Tibial nerve (tissue), 4 donors: Measurements from ENCODE around the gene DCLK2. TPM values are rescaled to one million over a fixed set of nuclear protein-coding genes. Genes with fewer than 3 reads are reported as not detected.

Source experiments
- DNase-seq, 2 donors: peaks; one replicate each; pipeline ENCODE4 v3.0.0-alpha.2; 2019; ENCODE audit warnings: low spot score in 2 of 2
- H3K27ac ChIP-seq, 4 donors: fragments of 200-600 bp; sonication (generic) in 3 of 4; one replicate each; pipeline ENCODE4 v1.5.1; 2017 to 2019; ENCODE audit warnings: mild to moderate bottlenecking in 1 of 4
- H3K27me3 ChIP-seq, 2 donors: fragments of 200-600 bp; sonication (generic) in 1 of 2; one replicate each; pipeline versions ENCODE4 v1.5.1 to v1.6.0; 2017 to 2019
- H3K36me3 ChIP-seq, 3 donors: fragments of 200-600 bp; sonication (generic); one replicate each; pipeline ENCODE4 v1.5.1; 2018 to 2019
- H3K4me1 ChIP-seq, 4 donors: fragments of 200-600 bp; sonication (generic) in 3 of 4; one replicate each; pipeline ENCODE4 v1.5.1; 2017 to 2019
- H3K4me3 ChIP-seq, 4 donors: fragments of 200-600 bp; sonication (generic) in 3 of 4; one replicate each; pipeline ENCODE4 v1.5.1; 2017 to 2019; ENCODE audit warnings: mild to moderate bottlenecking in 1 of 4, moderate library complexity in 1 of 4
- H3K9me3 ChIP-seq, 4 donors: fragments of 200-600 bp; sonication (generic) in 3 of 4; one replicate each; pipeline ENCODE4 v1.5.1; 2017 to 2019
- EP300 ChIP-seq, 2 donors: sonication (generic); formaldehyde crosslinking; IDR thresholded peaks; one replicate each; pipeline ENCODE4 v1.6.1; 2017; ENCODE audit warnings: antibody characterized with exemption in 2 of 2, mild to moderate bottlenecking in 1 of 2
- POLR2A ChIP-seq, 2 donors: fragments of 450-650 bp; IDR thresholded peaks; one replicate each; pipeline ENCODE4 v1.6.1; 2017; ENCODE audit warnings: antibody characterized with exemption in 2 of 2, mild to moderate bottlenecking in 2 of 2, moderate library complexity in 2 of 2
- WGBS, 2 donors: methylation state at CpG; one replicate each; pipeline ENCODE4 v1.1.5; 2018; 5-methylcytosine and 5-hydroxymethylcytosine counted together
- total RNA-seq, 4 donors: library from RNA; depleted of rRNA; stranded (reverse); fragments of >200 nt; gene quantifications; one replicate each; pipeline ENCODE4 v1.1.0, GENCODE V29; 2016
- TF ChIP-seq, protein P1 (sequence below), 5 experiments: fragments of 200-600 bp in 3 of 5; fragments of 450-650 bp in 2 of 5; sonication (generic) in 3 of 5; IDR thresholded peaks; one replicate each; pipeline ENCODE4 v1.5.1; 2016 to 2019; ENCODE audit warnings: antibody characterized with exemption in 5 of 5, mild to moderate bottlenecking in 3 of 5, moderate library complexity in 2 of 5

The DCLK2 gene
- total RNA-seq, 4 donors from 2014 or later, result 9.8 to 15.6 (median 10.7) TPM

DNA sequence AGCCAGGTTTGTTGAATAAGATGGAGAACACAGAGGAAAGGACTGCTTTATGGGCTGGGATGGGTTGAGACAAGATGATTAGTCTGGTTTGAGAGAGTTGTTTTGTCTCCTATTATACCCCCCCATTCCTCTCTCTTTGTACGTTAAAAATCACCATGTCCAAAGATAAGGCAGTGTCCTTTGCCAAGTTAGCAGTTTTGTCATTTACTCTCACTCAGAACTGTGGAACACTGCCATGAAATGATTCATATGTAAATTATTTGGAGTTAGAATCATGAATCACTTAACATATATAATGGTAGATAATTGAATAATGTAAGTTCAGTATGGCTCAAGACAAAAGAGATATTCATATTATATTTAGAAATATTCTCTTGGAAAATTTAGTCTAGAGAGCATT lies 151.3 kb downstream of the DCLK2 start:
- no peak for TF ChIP-seq POLR2A (IDR thresholded peaks at IDR 0.05)
- TF ChIP-seq, protein P1, sequence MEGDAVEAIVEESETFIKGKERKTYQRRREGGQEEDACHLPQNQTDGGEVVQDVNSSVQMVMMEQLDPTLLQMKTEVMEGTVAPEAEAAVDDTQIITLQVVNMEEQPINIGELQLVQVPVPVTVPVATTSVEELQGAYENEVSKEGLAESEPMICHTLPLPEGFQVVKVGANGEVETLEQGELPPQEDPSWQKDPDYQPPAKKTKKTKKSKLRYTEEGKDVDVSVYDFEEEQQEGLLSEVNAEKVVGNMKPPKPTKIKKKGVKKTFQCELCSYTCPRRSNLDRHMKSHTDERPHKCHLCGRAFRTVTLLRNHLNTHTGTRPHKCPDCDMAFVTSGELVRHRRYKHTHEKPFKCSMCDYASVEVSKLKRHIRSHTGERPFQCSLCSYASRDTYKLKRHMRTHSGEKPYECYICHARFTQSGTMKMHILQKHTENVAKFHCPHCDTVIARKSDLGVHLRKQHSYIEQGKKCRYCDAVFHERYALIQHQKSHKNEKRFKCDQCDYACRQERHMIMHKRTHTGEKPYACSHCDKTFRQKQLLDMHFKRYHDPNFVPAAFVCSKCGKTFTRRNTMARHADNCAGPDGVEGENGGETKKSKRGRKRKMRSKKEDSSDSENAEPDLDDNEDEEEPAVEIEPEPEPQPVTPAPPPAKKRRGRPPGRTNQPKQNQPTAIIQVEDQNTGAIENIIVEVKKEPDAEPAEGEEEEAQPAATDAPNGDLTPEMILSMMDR (IDR thresholded peaks at IDR 0.05), result no peak
- TF ChIP-seq EP300 (IDR thresholded peaks at IDR 0.05), result no peak
- DNase-seq, result no peak
- Histone ChIP-seq H3K4me3 (no peak overlapping the region), H3K9me3 (no peaks in the 10 kb centered on the region), H3K36me3 (peaks cover 0 to 20% (median 0%) of the 10 kb centered on the region in 3 donors), H3K4me1 (no peaks in the 10 kb centered on the region), H3K27ac (no peak overlapping the region), H3K27me3 (no peaks in the 10 kb centered on the region)
- WGBS, 2 donors, result 24 to 40% methylated on average over 1 of the region's 1 CpG

DNA sequence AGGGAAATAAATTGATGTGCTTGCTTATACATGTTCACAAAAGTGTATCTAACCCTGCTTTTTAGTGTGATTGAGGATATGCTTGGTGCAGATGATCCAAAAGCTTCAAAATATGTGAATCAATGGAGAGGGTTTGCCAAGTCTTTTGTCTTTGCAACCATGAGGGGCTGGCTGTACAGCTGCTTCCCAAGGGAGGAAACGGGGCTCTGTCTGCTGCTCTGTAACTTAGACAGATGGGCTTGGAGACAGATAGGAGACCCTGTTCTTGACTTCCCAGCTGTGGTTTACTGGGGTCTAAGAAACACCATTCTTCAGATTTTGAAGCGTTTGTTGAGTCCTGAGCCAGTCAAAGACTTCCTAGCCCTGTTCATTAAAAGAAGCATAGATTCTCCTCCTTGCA lies 152.3 kb downstream of the DCLK2 start:
- Histone ChIP-seq H3K27me3 (no peaks in the 10 kb centered on the region), H3K9me3 (no peaks in the 10 kb centered on the region), H3K4me1 (no peaks in the 10 kb centered on the region), H3K4me3 (no peak overlapping the region), H3K27ac (no peak overlapping the region), H3K36me3 (peaks cover 0 to 24% (median 0%) of the 10 kb centered on the region in 3 donors)
- WGBS, 2 donors, result 89 to 92% methylated on average over 2 of the region's 2 CpGs
- TF ChIP-seq POLR2A (IDR thresholded peaks at IDR 0.05) (no peak), EP300 (IDR thresholded peaks at IDR 0.05) (no peak)
- TF ChIP-seq, protein P1 (IDR thresholded peaks at IDR 0.05), result no peak
- DNase-seq, result no peak

DNA sequence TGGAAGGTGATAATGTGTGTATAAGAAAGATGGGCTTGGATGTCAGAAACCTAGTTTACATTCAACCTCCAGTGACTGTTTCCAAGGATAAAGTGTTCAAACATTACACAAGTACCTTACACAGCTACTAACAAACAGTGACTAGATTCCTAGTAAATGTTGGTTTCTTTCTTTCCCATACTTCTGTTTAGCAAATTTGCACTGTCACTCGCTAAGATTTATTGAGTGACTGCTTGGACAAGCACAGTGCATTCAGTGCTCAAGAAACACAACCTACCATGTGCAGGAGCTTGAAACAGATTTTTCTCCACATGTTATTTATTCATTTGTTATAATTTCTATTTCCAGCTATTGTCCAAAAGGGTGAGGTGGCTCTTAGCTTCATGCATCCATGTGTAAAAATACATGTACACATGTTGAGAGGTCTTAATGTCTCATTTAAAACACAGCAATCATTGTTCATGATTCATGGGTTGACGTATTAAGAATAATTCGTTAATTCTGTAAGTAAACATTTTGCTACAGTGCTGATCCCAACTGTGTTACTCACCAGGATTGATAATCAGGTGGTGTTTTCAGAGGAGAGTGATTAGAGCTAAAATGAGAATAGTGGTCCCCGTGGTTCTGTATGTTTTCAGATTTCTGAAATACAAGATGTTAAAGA lies 153.0 kb downstream of the DCLK2 start:
- TF ChIP-seq EP300 (IDR thresholded peaks at IDR 0.05) (no peak), POLR2A (IDR thresholded peaks at IDR 0.05) (no peak)
- TF ChIP-seq, protein P1 (IDR thresholded peaks at IDR 0.05), result no peak
- Histone ChIP-seq H3K27me3 (no peaks in the 10 kb centered on the region), H3K9me3 (no peaks in the 10 kb centered on the region), H3K36me3 (peaks cover 0 to 24% (median 0%) of the 10 kb centered on the region in 3 donors), H3K4me1 (peaks cover 0 to 6% (median under 1%) of the 10 kb centered on the region in 4 donors), H3K4me3 (no peak overlapping the region), H3K27ac (no peak overlapping the region)
- 85 to 86% methylated on average over 4 of the region's 4 CpGs for WGBS, 2 donors
- DNase-seq, result no peak

DNA sequence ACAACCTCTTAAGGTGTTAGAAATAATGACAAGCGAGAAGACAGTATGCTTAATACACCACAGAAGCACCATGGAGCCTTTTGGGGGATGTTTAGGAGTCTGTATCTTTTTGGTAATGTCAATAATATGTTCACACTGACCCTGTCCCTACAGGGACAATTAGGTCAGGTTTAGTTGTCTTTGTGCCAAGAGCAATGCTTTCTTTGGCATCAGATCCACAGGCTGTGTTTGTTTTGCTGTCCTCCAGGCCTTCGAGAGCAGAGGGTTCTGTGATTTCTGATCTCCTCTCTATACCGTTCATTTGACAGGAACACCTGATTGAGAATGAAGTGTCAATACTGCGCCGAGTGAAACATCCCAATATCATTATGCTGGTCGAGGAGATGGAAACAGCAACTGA lies 153.8 kb downstream of the DCLK2 start:
- no peaks in the 10 kb centered on the region for H3K27me3 ChIP-seq
- no peaks in the 10 kb centered on the region for H3K9me3 ChIP-seq
- TF ChIP-seq EP300 (IDR thresholded peaks at IDR 0.05) (no peak), POLR2A (IDR thresholded peaks at IDR 0.05) (no peak)
- TF ChIP-seq, protein P1 (IDR thresholded peaks at IDR 0.05), result no peak
- WGBS, 2 donors, result 64 to 71% methylated on average over 6 of the region's 6 CpGs
- H3K27ac ChIP-seq, result no peak overlapping the region
- H3K4me3 ChIP-seq, result no peak overlapping the region
- H3K36me3 ChIP-seq, result peaks cover 0 to 24% (median 0%) of the 10 kb centered on the region in 3 donors
- peaks cover 0 to 13% (median 4%) of the 10 kb centered on the region in 4 donors for H3K4me1 ChIP-seq
- DNase-seq, result no peak

GRCh38 chr4:150234246-150234645 lies 156.0 kb downstream of the DCLK2 start:
- Histone ChIP-seq H3K4me3 (no peak overlapping the region), H3K36me3 (peaks cover 0 to 24% (median 0%) of the 10 kb centered on the region in 3 donors), H3K9me3 (no peaks in the 10 kb centered on the region), H3K27me3 (no peaks in the 10 kb centered on the region), H3K4me1 (peaks cover 0 to 19% (median 4%) of the 10 kb centered on the region in 4 donors), H3K27ac (no peak overlapping the region)
- WGBS, 2 donors, result 94 to 98% methylated on average over 5 of the region's 5 CpGs
- no peak for DNase-seq
- no peak for TF ChIP-seq POLR2A (IDR thresholded peaks at IDR 0.05)
- TF ChIP-seq, protein P1 (IDR thresholded peaks at IDR 0.05), result no peak
- TF ChIP-seq EP300 (IDR thresholded peaks at IDR 0.05), result no peak
